HG03108 (cell line): ENCODE data around the gene XIRP2.

Experiments used
- ATAC-seq: cut with Tn5 transposase; IDR thresholded peaks from one replicate; pipeline ENCODE4 v1.9.1; 2021; ENCODE audit warnings: moderate library complexity; ENCODE audit not compliant: unreplicated experiment

XIRP2 gene

GRCh38 chr2:167289651-167290410 lies 401.6 kb downstream of the XIRP2 start:
- ATAC-seq: no peak

GRCh38 chr2:167292430-167293171 lies 404.3 kb downstream of the XIRP2 start, which contains the start of gene B3GALT1:
B3GALT1 (plus strand) TSS chr2:167293001.
- peak; percentile 99 for ATAC-seq

- ATAC-seq: peak; percentile 5
Measured at GRCh38 chr2:167293172-167293781, 405.0 kb downstream of the XIRP2 start.

GRCh38 chr2:167293943-167294775 lies 405.9 kb downstream of the XIRP2 start:
- no peak for ATAC-seq

GRCh38 chr2:167294776-167295140 lies 406.5 kb downstream of the XIRP2 start:
- no peak for ATAC-seq

DNA sequence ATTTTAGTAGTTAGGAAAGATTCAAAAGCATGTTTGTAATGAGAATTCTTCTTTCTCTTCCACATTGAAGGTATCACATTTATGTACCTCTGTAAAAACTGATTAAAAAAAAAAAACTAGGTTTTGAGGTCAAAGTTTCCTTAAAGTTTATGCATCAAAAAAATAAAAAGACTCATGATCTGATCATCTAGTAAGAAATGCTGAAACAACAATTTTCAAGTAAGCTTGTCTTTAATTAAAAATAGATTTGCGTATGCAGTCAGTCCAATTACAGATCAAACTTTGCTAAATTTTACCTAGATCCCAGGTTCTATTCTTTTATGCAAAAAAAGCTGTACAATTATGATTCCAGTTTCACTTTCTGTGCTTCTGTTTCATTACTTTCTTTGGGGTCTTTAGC lies 409.0 kb downstream of the XIRP2 start:
- ATAC-seq: no peak

DNA sequence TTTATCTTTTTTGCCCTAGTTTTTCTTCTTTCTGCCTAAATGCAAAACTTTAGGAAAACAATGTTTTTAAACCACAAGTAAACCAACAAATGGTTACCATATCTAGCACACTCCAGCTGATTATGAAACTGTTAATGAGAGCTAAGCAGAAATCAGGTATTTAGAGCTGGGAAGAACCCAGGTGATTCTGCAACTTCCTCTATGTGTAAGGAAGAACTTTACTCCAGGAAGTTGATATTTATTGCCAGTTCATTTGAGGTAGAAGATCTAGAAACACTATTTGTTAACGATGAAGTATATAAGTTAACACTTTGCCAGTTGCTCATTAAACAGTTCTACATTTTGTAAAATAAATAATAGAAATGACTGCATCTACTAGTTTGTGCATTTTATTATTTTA lies 409.7 kb downstream of the XIRP2 start:
- no peak for ATAC-seq
